ENCODE data around the gene ITPRID2.

ITPRID2 gene

DNA sequence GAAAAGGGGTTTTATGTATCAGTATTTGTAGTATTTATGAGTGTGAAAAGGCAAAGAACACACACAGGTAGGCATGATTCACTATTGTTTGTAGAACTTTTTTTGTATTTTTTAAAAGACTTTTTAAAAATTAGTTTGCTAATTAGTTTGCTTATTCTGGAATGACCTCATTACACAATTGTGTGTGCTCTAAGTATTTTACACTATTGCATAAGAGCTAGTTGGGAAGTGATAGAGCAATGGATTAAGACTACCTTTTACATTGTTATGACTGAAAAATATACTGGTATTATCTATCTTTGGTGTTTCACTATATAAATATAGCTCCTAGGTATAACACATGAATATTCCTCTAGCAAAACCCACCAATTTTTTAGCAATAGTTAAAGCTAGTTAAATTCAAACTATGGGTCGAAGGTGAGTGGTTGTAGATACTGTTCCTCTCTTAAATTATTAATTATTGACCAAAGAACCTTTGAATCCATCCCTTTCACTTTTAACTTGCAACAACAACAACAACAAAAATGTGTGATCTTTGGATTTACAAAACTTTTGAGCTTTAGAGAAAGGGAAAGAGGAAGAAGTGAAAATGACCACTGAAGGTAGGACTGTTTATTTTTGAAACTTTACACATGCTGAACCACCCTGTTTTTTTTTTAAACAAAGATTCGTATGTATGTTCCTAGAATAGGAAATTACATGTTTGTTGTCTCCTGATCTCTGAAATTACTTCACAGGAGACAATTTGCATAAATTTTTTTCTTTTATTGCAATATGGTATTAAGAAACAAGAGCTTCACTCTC lies 18.7 kb downstream of the ITPRID2 start:
- peaks cover 20% of the 10 kb centered on the region for H3K36me3 ChIP-seq (replicated peaks; ENCODE audit: low read depth, low read length)

DNA sequence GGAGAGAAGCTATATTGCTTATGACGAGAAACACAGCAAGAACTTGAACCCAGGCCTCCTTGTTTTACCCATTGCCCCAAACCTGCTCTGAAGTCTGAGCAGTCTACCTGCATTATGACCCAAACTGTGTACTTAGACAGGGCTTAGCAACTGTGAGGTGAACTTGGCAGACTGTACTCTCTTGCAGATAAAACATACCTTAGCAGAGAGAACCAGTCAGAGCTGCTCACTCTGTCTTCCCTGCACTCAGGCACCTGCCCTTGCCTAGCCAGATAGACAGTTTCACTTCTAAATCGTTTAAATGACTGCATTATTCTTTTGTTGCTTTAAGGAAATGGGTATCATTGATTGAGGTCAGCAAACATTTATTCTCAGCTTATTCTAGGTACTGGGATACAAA lies 20.3 kb downstream of the ITPRID2 start:
- TF ChIP-seq EZH2phosphoT487 (IDR thresholded peaks at IDR 0.05; ENCODE audit: low read depth), result no peak
- TF ChIP-seq, protein P1, sequence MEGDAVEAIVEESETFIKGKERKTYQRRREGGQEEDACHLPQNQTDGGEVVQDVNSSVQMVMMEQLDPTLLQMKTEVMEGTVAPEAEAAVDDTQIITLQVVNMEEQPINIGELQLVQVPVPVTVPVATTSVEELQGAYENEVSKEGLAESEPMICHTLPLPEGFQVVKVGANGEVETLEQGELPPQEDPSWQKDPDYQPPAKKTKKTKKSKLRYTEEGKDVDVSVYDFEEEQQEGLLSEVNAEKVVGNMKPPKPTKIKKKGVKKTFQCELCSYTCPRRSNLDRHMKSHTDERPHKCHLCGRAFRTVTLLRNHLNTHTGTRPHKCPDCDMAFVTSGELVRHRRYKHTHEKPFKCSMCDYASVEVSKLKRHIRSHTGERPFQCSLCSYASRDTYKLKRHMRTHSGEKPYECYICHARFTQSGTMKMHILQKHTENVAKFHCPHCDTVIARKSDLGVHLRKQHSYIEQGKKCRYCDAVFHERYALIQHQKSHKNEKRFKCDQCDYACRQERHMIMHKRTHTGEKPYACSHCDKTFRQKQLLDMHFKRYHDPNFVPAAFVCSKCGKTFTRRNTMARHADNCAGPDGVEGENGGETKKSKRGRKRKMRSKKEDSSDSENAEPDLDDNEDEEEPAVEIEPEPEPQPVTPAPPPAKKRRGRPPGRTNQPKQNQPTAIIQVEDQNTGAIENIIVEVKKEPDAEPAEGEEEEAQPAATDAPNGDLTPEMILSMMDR (IDR thresholded peaks at IDR 0.05; ENCODE audit: low read depth, low read length), result no peak
- no peaks in the 10 kb centered on the region for H3K27me3 ChIP-seq (ENCODE audit: low read depth, low read length)
- no peak overlapping the region for H3K4me2 ChIP-seq (ENCODE audit: low read length)
- no peak overlapping the region for H3K27ac ChIP-seq (ENCODE audit: low read length)
- no peaks in the 10 kb centered on the region for H4K20me1 ChIP-seq (ENCODE audit: insufficient read depth, low read length)
- H3K4me3 ChIP-seq (ENCODE audit: low read length), result no peak overlapping the region
- H2AFZ ChIP-seq (ENCODE audit: low read depth, low read length), result no peak overlapping the region
- H3K9me3 ChIP-seq (ENCODE audit: insufficient read depth, low read length), result no peaks in the 10 kb centered on the region
- H3K36me3 ChIP-seq (replicated peaks; ENCODE audit: low read depth, low read length), result peaks cover 31% of the 10 kb centered on the region
- H3K79me2 ChIP-seq (ENCODE audit: low read length), result no peaks in the 10 kb centered on the region
- H3K4me1 ChIP-seq (ENCODE audit: low read length), result no peaks in the 10 kb centered on the region
- H3K9ac ChIP-seq (ENCODE audit: low read length), result no peak overlapping the region

More for the DNA sequence above, 18.7 kb downstream of the ITPRID2 start:
- no peaks in the 10 kb centered on the region for H3K9me3 ChIP-seq (ENCODE audit: insufficient read depth, low read length)
- H3K4me3 ChIP-seq (ENCODE audit: low read length), result no peak overlapping the region
- no peak overlapping the region for H3K4me2 ChIP-seq (ENCODE audit: low read length)
- H3K27me3 ChIP-seq (ENCODE audit: low read depth, low read length), result no peaks in the 10 kb centered on the region
- TF ChIP-seq, protein P1 (IDR thresholded peaks at IDR 0.05; ENCODE audit: low read depth, low read length), result no peak
- no peak overlapping the region for H3K27ac ChIP-seq (ENCODE audit: low read length)
- no peak overlapping the region for H2AFZ ChIP-seq (ENCODE audit: low read depth, low read length)
- no peaks in the 10 kb centered on the region for H3K79me2 ChIP-seq (ENCODE audit: low read length)
- H3K9ac ChIP-seq (ENCODE audit: low read length), result no peak overlapping the region
- no peaks in the 10 kb centered on the region for H4K20me1 ChIP-seq (ENCODE audit: insufficient read depth, low read length)
- no peaks in the 10 kb centered on the region for H3K4me1 ChIP-seq (ENCODE audit: low read length)

DNA sequence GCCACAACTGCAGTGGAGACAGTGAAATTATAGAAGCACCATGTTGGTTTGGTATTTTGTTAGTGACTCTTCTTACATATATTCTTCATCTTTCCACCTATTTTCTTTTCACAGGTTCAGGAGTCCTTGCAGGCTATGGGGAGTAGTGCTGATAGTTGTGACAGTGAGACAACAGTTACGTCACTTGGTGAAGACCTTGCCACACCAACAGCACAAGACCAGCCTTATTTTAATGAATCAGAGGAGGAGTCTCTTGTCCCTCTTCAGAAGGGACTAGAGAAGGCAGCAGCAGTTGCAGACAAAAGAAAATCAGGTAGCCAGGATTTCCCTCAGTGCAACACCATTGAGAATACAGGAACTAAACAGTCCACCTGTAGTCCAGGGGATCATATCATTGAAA lies 23.6 kb downstream of the ITPRID2 start:
- H3K9ac ChIP-seq (ENCODE audit: low read length), result no peak overlapping the region
- H2AFZ ChIP-seq (ENCODE audit: low read depth, low read length), result no peak overlapping the region
- peaks cover 43% of the 10 kb centered on the region for H3K36me3 ChIP-seq (replicated peaks; ENCODE audit: low read depth, low read length)
- no peaks in the 10 kb centered on the region for H4K20me1 ChIP-seq (ENCODE audit: insufficient read depth, low read length)
- H3K4me3 ChIP-seq (ENCODE audit: low read length), result no peak overlapping the region
- TF ChIP-seq, protein P1 (IDR thresholded peaks at IDR 0.05; ENCODE audit: low read depth, low read length), result no peak
- no peak for TF ChIP-seq EZH2phosphoT487 (IDR thresholded peaks at IDR 0.05; ENCODE audit: low read depth)
- 0 out of 2 replicates have a peak, but pooled peaks cover 4% of the 10 kb centered on the region for H3K4me1 ChIP-seq (ENCODE audit: low read length)
- H3K9me3 ChIP-seq (ENCODE audit: insufficient read depth, low read length), result no peaks in the 10 kb centered on the region
- no peaks in the 10 kb centered on the region for H3K27me3 ChIP-seq (ENCODE audit: low read depth, low read length)
- no peak overlapping the region for H3K27ac ChIP-seq (ENCODE audit: low read length)
- H3K4me2 ChIP-seq (ENCODE audit: low read length), result no peak overlapping the region
- H3K79me2 ChIP-seq (ENCODE audit: low read length), result no peaks in the 10 kb centered on the region

DNA sequence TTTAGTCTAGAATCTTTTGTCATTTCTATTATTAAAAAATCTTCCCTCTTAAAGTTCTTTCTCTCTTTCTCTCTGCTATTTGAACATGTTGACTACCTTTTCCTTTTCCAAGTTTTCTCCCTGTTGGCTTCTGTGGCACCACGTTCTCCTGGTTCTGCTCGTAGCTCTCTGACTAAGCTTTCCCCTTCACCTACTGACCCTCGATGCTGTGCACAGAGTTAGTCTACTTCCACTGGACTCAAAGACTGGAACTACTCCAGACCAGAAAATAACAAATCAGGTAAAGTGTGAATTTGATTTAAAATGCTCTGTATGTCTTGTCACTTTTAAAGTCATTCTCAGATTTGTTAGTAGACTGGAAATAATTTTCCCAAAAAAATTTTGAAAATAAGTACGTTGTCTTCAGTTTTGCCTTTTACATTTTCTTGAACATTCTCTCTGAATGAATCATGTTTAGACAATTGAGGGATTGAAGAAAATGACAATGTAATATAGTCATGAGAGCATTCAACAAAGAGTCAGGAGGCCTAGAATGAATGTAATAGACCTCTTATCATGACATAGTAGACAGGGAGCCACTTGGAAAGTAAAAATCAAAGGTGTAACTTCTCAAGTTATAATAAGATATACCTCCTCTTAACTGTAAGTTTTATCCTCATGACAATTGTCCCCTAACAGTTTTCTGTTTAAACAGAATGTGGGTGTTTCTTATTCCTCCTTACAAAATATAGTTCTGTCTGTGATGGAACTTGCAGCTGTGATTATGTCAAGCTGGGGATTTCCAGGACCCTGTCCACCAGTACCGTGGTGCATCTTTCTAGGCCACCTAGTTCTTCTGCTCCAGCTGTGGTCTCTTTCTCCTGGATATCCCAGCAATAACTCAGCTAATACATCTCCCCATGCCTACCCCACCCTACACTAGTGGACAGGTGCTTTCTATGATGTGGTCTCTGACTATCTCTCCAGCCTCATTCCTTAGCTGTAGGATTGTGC lies 25.5 kb downstream of the ITPRID2 start:
- Histone ChIP-seq H3K4me1 (ENCODE audit: low read length) (0 out of 2 replicates have a peak, but pooled peaks cover 4% of the 10 kb centered on the region), H3K4me2 (ENCODE audit: low read length) (no peak overlapping the region), H3K9me3 (ENCODE audit: insufficient read depth, low read length) (no peaks in the 10 kb centered on the region), H3K4me3 (ENCODE audit: low read length) (no peak overlapping the region), H2AFZ (ENCODE audit: low read depth, low read length) (no peak overlapping the region), H3K36me3 (replicated peaks; ENCODE audit: low read depth, low read length) (peaks cover 46% of the 10 kb centered on the region), H3K9ac (ENCODE audit: low read length) (no peak overlapping the region), H4K20me1 (ENCODE audit: insufficient read depth, low read length) (no peaks in the 10 kb centered on the region), H3K27ac (ENCODE audit: low read length) (no peak overlapping the region), H3K79me2 (ENCODE audit: low read length) (no peaks in the 10 kb centered on the region), H3K27me3 (ENCODE audit: low read depth, low read length) (no peaks in the 10 kb centered on the region)
- TF ChIP-seq, protein P1 (IDR thresholded peaks at IDR 0.05; ENCODE audit: low read depth, low read length), result no peak
- no peak for TF ChIP-seq EZH2phosphoT487 (IDR thresholded peaks at IDR 0.05; ENCODE audit: low read depth)
